ENCODE results near the gene PHLDA2. TPM values are rescaled to one million over a fixed set of nuclear protein-coding genes. Genes with fewer than 3 reads are reported as not detected.

PHLDA2 gene
- total and polyA plus RNA-seq, 9 of the 15 experiments (the other 6 are each of a cell fraction or from before 2014, with no cell fraction given): 0.43 to 42.4 (median 4.7) TPM

DNA sequence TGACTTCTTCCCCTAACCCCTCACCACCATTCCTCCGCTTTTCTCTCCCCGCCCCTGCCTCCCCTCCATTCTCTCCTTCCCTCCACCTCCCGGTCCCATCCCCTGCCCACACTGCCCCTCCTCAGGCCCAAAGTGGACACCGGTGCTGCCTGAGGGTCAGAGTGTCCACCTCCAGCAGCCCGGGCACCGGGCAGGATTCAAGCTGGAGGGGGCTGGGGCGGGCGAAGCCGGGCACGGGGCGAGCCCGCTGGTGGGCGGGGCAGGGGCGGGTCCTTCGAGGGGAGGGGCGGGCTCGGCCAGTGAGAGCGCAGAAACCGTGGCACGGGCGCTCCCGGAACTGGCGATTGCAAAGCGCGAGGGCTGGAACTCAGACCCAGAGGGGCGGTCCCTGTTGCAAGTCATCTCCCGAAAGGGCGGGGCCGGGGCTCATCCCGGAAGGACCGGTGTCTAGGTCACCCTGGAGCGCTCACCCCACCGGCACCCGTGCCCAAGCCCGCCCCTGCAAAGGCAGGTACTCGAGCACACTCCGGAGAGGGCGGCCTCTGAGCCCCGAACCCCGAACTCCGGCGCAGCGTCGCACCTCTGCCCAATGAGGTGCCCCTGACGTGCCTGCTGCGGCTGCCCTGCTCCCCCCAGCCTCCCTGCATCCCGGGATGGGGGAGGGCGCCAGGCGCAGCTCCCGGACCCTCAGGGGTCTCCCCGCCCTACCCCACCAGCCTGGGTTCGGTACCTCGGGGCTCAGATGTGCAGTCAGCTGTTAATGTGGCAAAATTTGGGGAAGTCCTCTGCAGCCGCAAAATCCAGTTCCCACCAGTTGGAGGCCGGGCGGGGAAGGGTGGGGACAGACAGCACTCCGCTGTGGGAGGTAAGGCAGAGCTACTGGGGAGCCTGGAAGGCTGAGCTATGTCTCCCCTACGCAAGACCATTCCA lies 27.1 kb downstream of the PHLDA2 start (continued):
- TF ChIP-seq, protein P1, sequence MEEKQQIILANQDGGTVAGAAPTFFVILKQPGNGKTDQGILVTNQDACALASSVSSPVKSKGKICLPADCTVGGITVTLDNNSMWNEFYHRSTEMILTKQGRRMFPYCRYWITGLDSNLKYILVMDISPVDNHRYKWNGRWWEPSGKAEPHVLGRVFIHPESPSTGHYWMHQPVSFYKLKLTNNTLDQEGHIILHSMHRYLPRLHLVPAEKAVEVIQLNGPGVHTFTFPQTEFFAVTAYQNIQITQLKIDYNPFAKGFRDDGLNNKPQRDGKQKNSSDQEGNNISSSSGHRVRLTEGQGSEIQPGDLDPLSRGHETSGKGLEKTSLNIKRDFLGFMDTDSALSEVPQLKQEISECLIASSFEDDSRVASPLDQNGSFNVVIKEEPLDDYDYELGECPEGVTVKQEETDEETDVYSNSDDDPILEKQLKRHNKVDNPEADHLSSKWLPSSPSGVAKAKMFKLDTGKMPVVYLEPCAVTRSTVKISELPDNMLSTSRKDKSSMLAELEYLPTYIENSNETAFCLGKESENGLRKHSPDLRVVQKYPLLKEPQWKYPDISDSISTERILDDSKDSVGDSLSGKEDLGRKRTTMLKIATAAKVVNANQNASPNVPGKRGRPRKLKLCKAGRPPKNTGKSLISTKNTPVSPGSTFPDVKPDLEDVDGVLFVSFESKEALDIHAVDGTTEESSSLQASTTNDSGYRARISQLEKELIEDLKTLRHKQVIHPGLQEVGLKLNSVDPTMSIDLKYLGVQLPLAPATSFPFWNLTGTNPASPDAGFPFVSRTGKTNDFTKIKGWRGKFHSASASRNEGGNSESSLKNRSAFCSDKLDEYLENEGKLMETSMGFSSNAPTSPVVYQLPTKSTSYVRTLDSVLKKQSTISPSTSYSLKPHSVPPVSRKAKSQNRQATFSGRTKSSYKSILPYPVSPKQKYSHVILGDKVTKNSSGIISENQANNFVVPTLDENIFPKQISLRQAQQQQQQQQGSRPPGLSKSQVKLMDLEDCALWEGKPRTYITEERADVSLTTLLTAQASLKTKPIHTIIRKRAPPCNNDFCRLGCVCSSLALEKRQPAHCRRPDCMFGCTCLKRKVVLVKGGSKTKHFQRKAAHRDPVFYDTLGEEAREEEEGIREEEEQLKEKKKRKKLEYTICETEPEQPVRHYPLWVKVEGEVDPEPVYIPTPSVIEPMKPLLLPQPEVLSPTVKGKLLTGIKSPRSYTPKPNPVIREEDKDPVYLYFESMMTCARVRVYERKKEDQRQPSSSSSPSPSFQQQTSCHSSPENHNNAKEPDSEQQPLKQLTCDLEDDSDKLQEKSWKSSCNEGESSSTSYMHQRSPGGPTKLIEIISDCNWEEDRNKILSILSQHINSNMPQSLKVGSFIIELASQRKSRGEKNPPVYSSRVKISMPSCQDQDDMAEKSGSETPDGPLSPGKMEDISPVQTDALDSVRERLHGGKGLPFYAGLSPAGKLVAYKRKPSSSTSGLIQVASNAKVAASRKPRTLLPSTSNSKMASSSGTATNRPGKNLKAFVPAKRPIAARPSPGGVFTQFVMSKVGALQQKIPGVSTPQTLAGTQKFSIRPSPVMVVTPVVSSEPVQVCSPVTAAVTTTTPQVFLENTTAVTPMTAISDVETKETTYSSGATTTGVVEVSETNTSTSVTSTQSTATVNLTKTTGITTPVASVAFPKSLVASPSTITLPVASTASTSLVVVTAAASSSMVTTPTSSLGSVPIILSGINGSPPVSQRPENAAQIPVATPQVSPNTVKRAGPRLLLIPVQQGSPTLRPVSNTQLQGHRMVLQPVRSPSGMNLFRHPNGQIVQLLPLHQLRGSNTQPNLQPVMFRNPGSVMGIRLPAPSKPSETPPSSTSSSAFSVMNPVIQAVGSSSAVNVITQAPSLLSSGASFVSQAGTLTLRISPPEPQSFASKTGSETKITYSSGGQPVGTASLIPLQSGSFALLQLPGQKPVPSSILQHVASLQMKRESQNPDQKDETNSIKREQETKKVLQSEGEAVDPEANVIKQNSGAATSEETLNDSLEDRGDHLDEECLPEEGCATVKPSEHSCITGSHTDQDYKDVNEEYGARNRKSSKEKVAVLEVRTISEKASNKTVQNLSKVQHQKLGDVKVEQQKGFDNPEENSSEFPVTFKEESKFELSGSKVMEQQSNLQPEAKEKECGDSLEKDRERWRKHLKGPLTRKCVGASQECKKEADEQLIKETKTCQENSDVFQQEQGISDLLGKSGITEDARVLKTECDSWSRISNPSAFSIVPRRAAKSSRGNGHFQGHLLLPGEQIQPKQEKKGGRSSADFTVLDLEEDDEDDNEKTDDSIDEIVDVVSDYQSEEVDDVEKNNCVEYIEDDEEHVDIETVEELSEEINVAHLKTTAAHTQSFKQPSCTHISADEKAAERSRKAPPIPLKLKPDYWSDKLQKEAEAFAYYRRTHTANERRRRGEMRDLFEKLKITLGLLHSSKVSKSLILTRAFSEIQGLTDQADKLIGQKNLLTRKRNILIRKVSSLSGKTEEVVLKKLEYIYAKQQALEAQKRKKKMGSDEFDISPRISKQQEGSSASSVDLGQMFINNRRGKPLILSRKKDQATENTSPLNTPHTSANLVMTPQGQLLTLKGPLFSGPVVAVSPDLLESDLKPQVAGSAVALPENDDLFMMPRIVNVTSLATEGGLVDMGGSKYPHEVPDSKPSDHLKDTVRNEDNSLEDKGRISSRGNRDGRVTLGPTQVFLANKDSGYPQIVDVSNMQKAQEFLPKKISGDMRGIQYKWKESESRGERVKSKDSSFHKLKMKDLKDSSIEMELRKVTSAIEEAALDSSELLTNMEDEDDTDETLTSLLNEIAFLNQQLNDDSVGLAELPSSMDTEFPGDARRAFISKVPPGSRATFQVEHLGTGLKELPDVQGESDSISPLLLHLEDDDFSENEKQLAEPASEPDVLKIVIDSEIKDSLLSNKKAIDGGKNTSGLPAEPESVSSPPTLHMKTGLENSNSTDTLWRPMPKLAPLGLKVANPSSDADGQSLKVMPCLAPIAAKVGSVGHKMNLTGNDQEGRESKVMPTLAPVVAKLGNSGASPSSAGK (IDR thresholded peaks at IDR 0.05): no peak
- TF ChIP-seq POLR3A (IDR thresholded peaks at IDR 0.05; ENCODE audit: borderline replicate concordance, extremely low read depth, insufficient read depth, insufficient read length): no peak
- TF ChIP-seq ZNF174 (CRISPR knock-in tag; IDR thresholded peaks at IDR 0.05): no peak
- TF ChIP-seq ZNF785 (CRISPR knock-in tag; IDR thresholded peaks at IDR 0.05): no peak
- no peak for TF ChIP-seq ARID2 (IDR thresholded peaks at IDR 0.05)
- TF ChIP-seq RFX1 (IDR thresholded peaks at IDR 0.05): no peak
- TF ChIP-seq, protein P2, sequence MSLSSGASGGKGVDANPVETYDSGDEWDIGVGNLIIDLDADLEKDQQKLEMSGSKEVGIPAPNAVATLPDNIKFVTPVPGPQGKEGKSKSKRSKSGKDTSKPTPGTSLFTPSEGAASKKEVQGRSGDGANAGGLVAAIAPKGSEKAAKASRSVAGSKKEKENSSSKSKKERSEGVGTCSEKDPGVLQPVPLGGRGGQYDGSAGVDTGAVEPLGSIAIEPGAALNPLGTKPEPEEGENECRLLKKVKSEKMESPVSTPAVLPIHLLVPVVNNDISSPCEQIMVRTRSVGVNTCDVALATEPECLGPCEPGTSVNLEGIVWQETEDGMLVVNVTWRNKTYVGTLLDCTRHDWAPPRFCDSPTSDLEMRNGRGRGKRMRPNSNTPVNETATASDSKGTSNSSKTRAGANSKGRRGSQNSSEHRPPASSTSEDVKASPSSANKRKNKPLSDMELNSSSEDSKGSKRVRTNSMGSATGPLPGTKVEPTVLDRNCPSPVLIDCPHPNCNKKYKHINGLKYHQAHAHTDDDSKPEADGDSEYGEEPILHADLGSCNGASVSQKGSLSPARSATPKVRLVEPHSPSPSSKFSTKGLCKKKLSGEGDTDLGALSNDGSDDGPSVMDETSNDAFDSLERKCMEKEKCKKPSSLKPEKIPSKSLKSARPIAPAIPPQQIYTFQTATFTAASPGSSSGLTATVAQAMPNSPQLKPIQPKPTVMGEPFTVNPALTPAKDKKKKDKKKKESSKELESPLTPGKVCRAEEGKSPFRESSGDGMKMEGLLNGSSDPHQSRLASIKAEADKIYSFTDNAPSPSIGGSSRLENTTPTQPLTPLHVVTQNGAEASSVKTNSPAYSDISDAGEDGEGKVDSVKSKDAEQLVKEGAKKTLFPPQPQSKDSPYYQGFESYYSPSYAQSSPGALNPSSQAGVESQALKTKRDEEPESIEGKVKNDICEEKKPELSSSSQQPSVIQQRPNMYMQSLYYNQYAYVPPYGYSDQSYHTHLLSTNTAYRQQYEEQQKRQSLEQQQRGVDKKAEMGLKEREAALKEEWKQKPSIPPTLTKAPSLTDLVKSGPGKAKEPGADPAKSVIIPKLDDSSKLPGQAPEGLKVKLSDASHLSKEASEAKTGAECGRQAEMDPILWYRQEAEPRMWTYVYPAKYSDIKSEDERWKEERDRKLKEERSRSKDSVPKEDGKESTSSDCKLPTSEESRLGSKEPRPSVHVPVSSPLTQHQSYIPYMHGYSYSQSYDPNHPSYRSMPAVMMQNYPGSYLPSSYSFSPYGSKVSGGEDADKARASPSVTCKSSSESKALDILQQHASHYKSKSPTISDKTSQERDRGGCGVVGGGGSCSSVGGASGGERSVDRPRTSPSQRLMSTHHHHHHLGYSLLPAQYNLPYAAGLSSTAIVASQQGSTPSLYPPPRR (CRISPR knock-in tag; IDR thresholded peaks at IDR 0.05; ENCODE audit: borderline replicate concordance): no peak
- TF ChIP-seq ZZZ3 (IDR thresholded peaks at IDR 0.05): no peak

Measured in K562 (cell line).